K562 (cell line): ENCODE measurements around the gene BBC3.

Source experiments
- EGR1 ChIP-seq: fragments of 450-650 bp; conservative IDR thresholded peaks from 2 replicates; pipeline ENCODE4 v1.6.1; 2017; ENCODE audit warnings: mild to moderate bottlenecking
- TF ChIP-seq, protein P1 (sequence below): fragments of 450-650 bp; IDR thresholded peaks from 2 replicates; pipeline ENCODE4 v1.6.1; 2016; ENCODE audit warnings: missing biosample characterization, missing genetic modification characterization

DNA sequence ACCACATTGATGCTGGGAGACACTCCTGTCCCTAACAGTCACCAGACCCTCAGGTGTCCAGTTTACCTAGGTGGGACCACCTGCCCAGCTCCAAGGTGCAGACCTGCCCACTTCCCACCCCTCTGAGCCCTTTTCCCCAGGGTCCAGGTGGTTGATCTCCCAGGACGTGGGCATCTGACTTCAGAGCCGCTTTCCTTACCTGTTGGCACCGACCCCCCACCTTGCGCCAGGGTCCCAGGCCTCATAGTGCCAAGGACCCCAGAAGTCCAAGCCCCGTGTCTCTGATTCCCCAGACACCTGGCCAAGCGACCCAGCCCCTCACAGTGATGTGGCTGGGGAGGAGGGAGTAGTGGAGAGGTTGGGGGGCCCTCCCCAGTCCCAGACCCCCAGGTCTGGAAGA lies 9.6 kb upstream of the BBC3 start:
- TF ChIP-seq, protein P1, sequence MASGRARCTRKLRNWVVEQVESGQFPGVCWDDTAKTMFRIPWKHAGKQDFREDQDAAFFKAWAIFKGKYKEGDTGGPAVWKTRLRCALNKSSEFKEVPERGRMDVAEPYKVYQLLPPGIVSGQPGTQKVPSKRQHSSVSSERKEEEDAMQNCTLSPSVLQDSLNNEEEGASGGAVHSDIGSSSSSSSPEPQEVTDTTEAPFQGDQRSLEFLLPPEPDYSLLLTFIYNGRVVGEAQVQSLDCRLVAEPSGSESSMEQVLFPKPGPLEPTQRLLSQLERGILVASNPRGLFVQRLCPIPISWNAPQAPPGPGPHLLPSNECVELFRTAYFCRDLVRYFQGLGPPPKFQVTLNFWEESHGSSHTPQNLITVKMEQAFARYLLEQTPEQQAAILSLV, result no peak
- TF ChIP-seq EGR1, result no peak
